GM12865 (cell line): ENCODE results near the gene AFG3L2.
A peak's percentile ranks its signal among the peaks of the same experiment; 100 is the strongest.

Experiments
- DNase-seq: peaks from one replicate; pipeline ENCODE4 v3.0.0; 2010; ENCODE audit warnings: low read depth
- H3K4me3 ChIP-seq: 2 replicates; pipeline ENCODE4 v1.5.1; 2011; ENCODE audit warnings: mild to moderate bottlenecking, low read depth, low read length, control low read depth
- TF ChIP-seq, protein P1 (sequence below): IDR thresholded peaks from 2 replicates; pipeline ENCODE4 v1.5.1; 2011; ENCODE audit warnings: low read length, control low read depth, low read depth, inconsistent platforms; ENCODE audit not compliant: insufficient read depth; ENCODE audit errors: missing control alignments

The AFG3L2 gene

GRCh38 chr18:12376754-12377555, at the start of gene AFG3L2:
AFG3L2 (minus strand) TSS chr18:12377227; CDS start chr18:12377082, 145 bp downstream.
- TF ChIP-seq, protein P1, sequence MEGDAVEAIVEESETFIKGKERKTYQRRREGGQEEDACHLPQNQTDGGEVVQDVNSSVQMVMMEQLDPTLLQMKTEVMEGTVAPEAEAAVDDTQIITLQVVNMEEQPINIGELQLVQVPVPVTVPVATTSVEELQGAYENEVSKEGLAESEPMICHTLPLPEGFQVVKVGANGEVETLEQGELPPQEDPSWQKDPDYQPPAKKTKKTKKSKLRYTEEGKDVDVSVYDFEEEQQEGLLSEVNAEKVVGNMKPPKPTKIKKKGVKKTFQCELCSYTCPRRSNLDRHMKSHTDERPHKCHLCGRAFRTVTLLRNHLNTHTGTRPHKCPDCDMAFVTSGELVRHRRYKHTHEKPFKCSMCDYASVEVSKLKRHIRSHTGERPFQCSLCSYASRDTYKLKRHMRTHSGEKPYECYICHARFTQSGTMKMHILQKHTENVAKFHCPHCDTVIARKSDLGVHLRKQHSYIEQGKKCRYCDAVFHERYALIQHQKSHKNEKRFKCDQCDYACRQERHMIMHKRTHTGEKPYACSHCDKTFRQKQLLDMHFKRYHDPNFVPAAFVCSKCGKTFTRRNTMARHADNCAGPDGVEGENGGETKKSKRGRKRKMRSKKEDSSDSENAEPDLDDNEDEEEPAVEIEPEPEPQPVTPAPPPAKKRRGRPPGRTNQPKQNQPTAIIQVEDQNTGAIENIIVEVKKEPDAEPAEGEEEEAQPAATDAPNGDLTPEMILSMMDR = no peak
- DNase-seq = peak; percentile 100
- H3K4me3 ChIP-seq = peak within 1 kb of the TSS; percentile 77

- TF ChIP-seq, protein P1 = no peak
- no peak overlapping the region for H3K4me3 ChIP-seq
- no peak for DNase-seq
Measured at GRCh38 chr18:12424252-12424651, 47.2 kb upstream of the AFG3L2 start.

GRCh38 chr18:12423820-12424219, 46.8 kb upstream of the AFG3L2 start:
- H3K4me3 ChIP-seq = no peak overlapping the region
- DNase-seq = no peak
- TF ChIP-seq, protein P1 = no peak

DNA sequence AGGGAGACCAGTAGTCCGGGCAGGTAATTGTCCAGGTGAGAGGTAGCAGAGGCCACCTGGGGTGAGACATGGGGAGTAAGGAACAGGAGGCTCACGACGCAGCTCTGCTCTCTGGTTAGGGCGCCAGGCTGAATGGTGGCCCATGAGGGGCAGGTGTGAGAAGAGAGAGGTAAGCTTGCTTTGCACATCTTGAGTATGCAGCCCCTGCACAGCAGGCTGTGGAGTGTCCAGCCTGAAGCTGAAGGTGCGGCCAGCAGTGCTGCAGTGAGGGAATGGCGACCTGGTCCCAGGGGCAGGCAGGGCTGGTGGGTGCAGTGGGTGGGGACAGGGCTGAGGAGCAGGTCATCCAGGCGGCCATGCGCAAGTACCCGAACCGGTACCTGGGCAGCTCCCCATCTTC, 46.4 kb upstream of the AFG3L2 start:
- TF ChIP-seq, protein P1 = no peak
- H3K4me3 ChIP-seq = no peak overlapping the region
- no peak for DNase-seq

DNA sequence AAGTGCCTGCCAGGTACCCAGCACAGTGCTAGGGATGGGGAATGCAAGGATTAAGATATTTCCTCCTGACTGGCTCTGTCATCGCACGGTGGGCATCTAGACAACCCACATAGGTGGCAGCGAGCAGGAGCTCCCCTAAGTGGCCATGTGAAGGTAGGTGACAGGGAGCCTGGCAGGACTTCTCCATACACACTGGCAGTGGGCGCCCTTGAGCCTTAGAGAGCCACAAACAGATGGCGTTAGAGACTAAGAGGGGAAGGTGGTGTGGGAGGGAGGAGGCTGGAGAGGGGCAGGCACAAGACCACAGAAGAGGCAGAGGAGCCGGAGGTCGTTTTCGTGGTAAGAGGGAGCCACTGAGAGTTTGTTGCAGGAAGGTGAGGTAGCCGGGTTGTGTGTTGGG, 45.9 kb upstream of the AFG3L2 start:
- no peak overlapping the region for H3K4me3 ChIP-seq
- TF ChIP-seq, protein P1 = peak; percentile 3
- peak; percentile 42 for DNase-seq

DNA sequence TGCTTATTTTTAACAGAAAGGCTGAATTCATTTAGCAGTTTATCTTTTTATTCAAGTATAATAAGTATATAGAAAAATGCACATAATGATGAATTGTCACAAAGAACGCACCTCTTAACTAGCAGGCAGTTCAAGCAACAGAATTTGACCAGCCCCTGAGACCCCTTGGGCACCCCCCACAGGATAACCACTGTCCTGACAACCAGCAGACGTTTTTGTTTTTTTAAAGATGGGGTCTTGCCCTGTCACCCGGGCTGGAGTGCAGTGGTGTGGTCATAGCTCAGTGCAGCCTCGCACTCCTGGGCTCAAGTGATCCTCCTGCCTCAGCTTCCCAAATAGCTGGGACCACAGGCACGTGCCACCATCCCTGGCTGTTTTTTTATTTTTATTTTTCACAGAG, 44.7 kb upstream of the AFG3L2 start:
- DNase-seq = no peak
- H3K4me3 ChIP-seq = no peak overlapping the region
- TF ChIP-seq, protein P1 = no peak
